Measurements from ENCODE around the gene NPHS1. TPM values are rescaled to one million over a fixed set of nuclear protein-coding genes. Genes with fewer than 3 reads are reported as not detected.

Gene NPHS1
- total and polyA plus RNA-seq, 5 donors from 2014 or later, result not detected

- ATAC-seq (ENCODE audit: low read depth in 2 of 2), result no peak
- no peak overlapping the region for H3K27ac Mint-ChIP-seq
Measured at GRCh38 chr19:35791814-35792279, 60.5 kb downstream of the NPHS1 start.

GRCh38 chr19:35790981-35791813 lies 61.1 kb downstream of the NPHS1 start:
- Mint-ChIP-seq H3K27ac (no peak overlapping the region), H3K4me3 (no peak overlapping the region), H3K27me3 (peaks cover 7% of the 10 kb centered on the region), H3K9me3 (peaks cover 0 to 1% (median 0%) of the 10 kb centered on the region in 7 donors), H3K36me3 (no peaks in the 10 kb centered on the region), H3K4me1 (no peaks in the 10 kb centered on the region)
- ATAC-seq (ENCODE audit: low read depth in 2 of 2) (peak in 1 of 2 donors; percentile 9), DNase-seq (peak in 2 of 3 donors; percentile 14 to 18)
- Histone ChIP-seq H3K4me3 (ENCODE audit: low read depth, low read length) (no peak overlapping the region), H3K4me1 (ENCODE audit: control insufficient read depth, insufficient read depth, low read length, poor library complexity, severe bottlenecking) (no peaks in the 10 kb centered on the region), H3K9me3 (ENCODE audit: control insufficient read depth in 2 of 2, low read length in 2 of 2) (no peaks in the 10 kb centered on the region), H3K27ac (ENCODE audit: insufficient read depth, low read length, poor library complexity, severe bottlenecking) (no peak overlapping the region), H3K27me3 (ENCODE audit: control insufficient read depth, insufficient read depth, low read length) (no peaks in the 10 kb centered on the region), H3K36me3 (ENCODE audit: control insufficient read depth, insufficient read depth, low read length) (no peaks in the 10 kb centered on the region)

More at GRCh38 chr19:35791814-35792279, 60.5 kb downstream of the NPHS1 start:
- Mint-ChIP-seq H3K27me3 (peaks cover 13% of the 10 kb centered on the region), H3K4me1 (peaks cover 0 to 3% (median 0%) of the 10 kb centered on the region in 4 donors), H3K9me3 (peaks cover 0 to 1% (median 0%) of the 10 kb centered on the region in 7 donors), H3K4me3 (no peak overlapping the region), H3K36me3 (no peaks in the 10 kb centered on the region)
- H3K4me1 ChIP-seq (ENCODE audit: control insufficient read depth, insufficient read depth, low read length, poor library complexity, severe bottlenecking), result no peaks in the 10 kb centered on the region
- H3K4me3 ChIP-seq (ENCODE audit: low read depth, low read length), result no peak overlapping the region
- peaks cover 2% of the 10 kb centered on the region for H3K27me3 ChIP-seq (ENCODE audit: control insufficient read depth, insufficient read depth, low read length)
- no peaks in the 10 kb centered on the region for H3K9me3 ChIP-seq (ENCODE audit: control insufficient read depth in 2 of 2, low read length in 2 of 2)
- no peak for DNase-seq
- H3K36me3 ChIP-seq (ENCODE audit: control insufficient read depth, insufficient read depth, low read length), result no peaks in the 10 kb centered on the region
- H3K27ac ChIP-seq (ENCODE audit: insufficient read depth, low read length, poor library complexity, severe bottlenecking), result no peak overlapping the region

- ATAC-seq (ENCODE audit: low read depth in 2 of 2), result no peak
- no peaks in the 10 kb centered on the region for H3K27me3 ChIP-seq (ENCODE audit: control insufficient read depth, insufficient read depth, low read length)
- H3K27me3 Mint-ChIP-seq, result no peaks in the 10 kb centered on the region
- no peaks in the 10 kb centered on the region for H3K36me3 Mint-ChIP-seq
- no peak overlapping the region for H3K27ac ChIP-seq (ENCODE audit: insufficient read depth, low read length, poor library complexity, severe bottlenecking)
- no peaks in the 10 kb centered on the region for H3K4me1 Mint-ChIP-seq
- H3K9me3 Mint-ChIP-seq, result peaks cover 0 to 1% (median 0%) of the 10 kb centered on the region in 7 donors
- H3K4me1 ChIP-seq (ENCODE audit: control insufficient read depth, insufficient read depth, low read length, poor library complexity, severe bottlenecking), result no peaks in the 10 kb centered on the region
- H3K36me3 ChIP-seq (ENCODE audit: control insufficient read depth, insufficient read depth, low read length), result no peaks in the 10 kb centered on the region
- H3K9me3 ChIP-seq (ENCODE audit: control insufficient read depth in 2 of 2, low read length in 2 of 2), result no peaks in the 10 kb centered on the region
- no peak overlapping the region for H3K27ac Mint-ChIP-seq
- no peak for DNase-seq
- no peak overlapping the region for H3K4me3 Mint-ChIP-seq
- no peak overlapping the region for H3K4me3 ChIP-seq (ENCODE audit: low read depth, low read length)
Measured at GRCh38 chr19:35789978-35790944, 62.0 kb downstream of the NPHS1 start.

GRCh38 chr19:35789195-35789977 lies 62.9 kb downstream of the NPHS1 start:
- Mint-ChIP-seq H3K4me3 (no peak overlapping the region), H3K9me3 (peaks cover 0 to 1% (median 0%) of the 10 kb centered on the region in 7 donors), H3K4me1 (no peaks in the 10 kb centered on the region), H3K27ac (no peak overlapping the region), H3K36me3 (no peaks in the 10 kb centered on the region), H3K27me3 (no peaks in the 10 kb centered on the region)
- Histone ChIP-seq H3K36me3 (ENCODE audit: control insufficient read depth, insufficient read depth, low read length) (no peaks in the 10 kb centered on the region), H3K27me3 (ENCODE audit: control insufficient read depth, insufficient read depth, low read length) (no peaks in the 10 kb centered on the region), H3K9me3 (ENCODE audit: control insufficient read depth in 2 of 2, low read length in 2 of 2) (no peaks in the 10 kb centered on the region), H3K4me3 (ENCODE audit: low read depth, low read length) (no peak overlapping the region), H3K4me1 (ENCODE audit: control insufficient read depth, insufficient read depth, low read length, poor library complexity, severe bottlenecking) (no peaks in the 10 kb centered on the region), H3K27ac (ENCODE audit: insufficient read depth, low read length, poor library complexity, severe bottlenecking) (no peak overlapping the region)
- DNase-seq (no peak), ATAC-seq (ENCODE audit: low read depth in 2 of 2) (no peak)

GRCh38 chr19:35788205-35788960 lies 63.9 kb downstream of the NPHS1 start:
- Histone ChIP-seq H3K27me3 (ENCODE audit: control insufficient read depth, insufficient read depth, low read length) (no peaks in the 10 kb centered on the region), H3K36me3 (ENCODE audit: control insufficient read depth, insufficient read depth, low read length) (no peaks in the 10 kb centered on the region), H3K9me3 (ENCODE audit: control insufficient read depth in 2 of 2, low read length in 2 of 2) (no peaks in the 10 kb centered on the region), H3K27ac (ENCODE audit: insufficient read depth, low read length, poor library complexity, severe bottlenecking) (no peak overlapping the region), H3K4me1 (ENCODE audit: control insufficient read depth, insufficient read depth, low read length, poor library complexity, severe bottlenecking) (no peaks in the 10 kb centered on the region), H3K4me3 (ENCODE audit: low read depth, low read length) (no peak overlapping the region)
- no peak for DNase-seq
- peaks cover 2% of the 10 kb centered on the region for H3K36me3 Mint-ChIP-seq
- H3K4me3 Mint-ChIP-seq, result no peak overlapping the region
- no peak overlapping the region for H3K27ac Mint-ChIP-seq
- no peaks in the 10 kb centered on the region for H3K4me1 Mint-ChIP-seq
- H3K27me3 Mint-ChIP-seq, result no peaks in the 10 kb centered on the region
- no peaks in the 10 kb centered on the region for H3K9me3 Mint-ChIP-seq
- no peak for ATAC-seq (ENCODE audit: low read depth in 2 of 2)

GRCh38 chr19:35787227-35787799 lies 65.0 kb downstream of the NPHS1 start:
- H3K4me1 ChIP-seq (ENCODE audit: control insufficient read depth, insufficient read depth, low read length, poor library complexity, severe bottlenecking), result no peaks in the 10 kb centered on the region
- H3K27me3 ChIP-seq (ENCODE audit: control insufficient read depth, insufficient read depth, low read length), result no peaks in the 10 kb centered on the region
- peaks cover 3% of the 10 kb centered on the region for H3K36me3 ChIP-seq (ENCODE audit: control insufficient read depth, insufficient read depth, low read length)
- ATAC-seq (ENCODE audit: low read depth in 2 of 2) (no peak), DNase-seq (no peak)
- no peak overlapping the region for H3K4me3 ChIP-seq (ENCODE audit: low read depth, low read length)
- no peak overlapping the region for H3K27ac Mint-ChIP-seq
- no peaks in the 10 kb centered on the region for H3K27me3 Mint-ChIP-seq
- H3K9me3 Mint-ChIP-seq, result no peaks in the 10 kb centered on the region
- H3K36me3 Mint-ChIP-seq, result peaks cover 8% of the 10 kb centered on the region
- H3K4me3 Mint-ChIP-seq, result no peak overlapping the region
- H3K4me1 Mint-ChIP-seq, result peaks cover 0 to 3% (median 0%) of the 10 kb centered on the region in 4 donors
- H3K9me3 ChIP-seq (ENCODE audit: control insufficient read depth in 2 of 2, low read length in 2 of 2), result no peaks in the 10 kb centered on the region
- no peak overlapping the region for H3K27ac ChIP-seq (ENCODE audit: insufficient read depth, low read length, poor library complexity, severe bottlenecking)
